RWPE1 (cell line): ENCODE data around the gene HMMR.
A peak's percentile ranks its signal among the peaks of the same experiment; 100 is the strongest.
"Not testable (repeated sequence)": the region's sequence is repeated elsewhere in the genome, so short reads cannot be mapped to it uniquely, and the experiment has no call there.

ENCODE experiments used
- CTCF ChIA-PET: fragments of 350-600 bp; sonication (Branson Sonifier 250); formaldehyde crosslinking; extraction: SDS; loops from one replicate; lab custom pipeline; 2021; lab: Yijun Ruan, JAX
- POLR2A ChIA-PET: fragments of 400-600 bp; formaldehyde crosslinking; extraction: SDS; loops from one replicate; lab custom pipeline; 2020; ENCODE audit warnings: antibody characterized with exemption; ENCODE audit not compliant: low non-redundant PET; lab: Yijun Ruan, JAX
- DNase-seq: peaks from one replicate; pipeline ENCODE4 v3.0.0; 2012; ENCODE audit warnings: low spot score
- H3K27ac ChIP-seq: fragments of 450-650 bp; 2 replicates; pipeline ENCODE4 v1.5.1; 2017
- CTCF ChIP-seq: fragments of 450-650 bp; conservative IDR thresholded peaks from 2 replicates; pipeline ENCODE4 v1.5.1; 2017; ENCODE audit warnings: low read depth, mild to moderate bottlenecking

Gene HMMR

GRCh38 chr5:163460562-163461171 lies at the start of gene HMMR:
Gene HMMR (plus strand): TSS chr5:163460632. CDS start chr5:163460693, 61 bp downstream.
- DNase-seq, result no peak
- POLR2A ChIA-PET, result interaction anchor here (0.6 to 1.7 kb wide), 6 partner anchors 23 to 48 kb away, joined by 3 to 7 read pairs (median 6); partner anchors contain the start of genes CCNG1 and MAT2B
- no peak for TF ChIP-seq CTCF
- CTCF ChIA-PET, result interaction anchor here (0.5 to 2.4 kb wide), 2 partner anchors 11 to 47 kb away, joined by 3 to 7 read pairs; no protein-coding TSS in a partner anchor
- peak within 1 kb of the TSS; percentile 99 for H3K27ac ChIP-seq

- CTCF ChIA-PET, H3K27ac ChIP-seq, DNase-seq, POLR2A ChIA-PET: not testable (repeated sequence)
These were observed 44.8 kb upstream of the HMMR start for GRCh38 chr5:163415673-163416072.

GRCh38 chr5:163424836-163425235 lies 35.6 kb upstream of the HMMR start:
- TF ChIP-seq CTCF, result no peak
- CTCF ChIA-PET, result interaction anchor here (0.6 to 0.9 kb wide), 2 partner anchors 16 to 1539 kb away, joined by 3 read pairs; no protein-coding TSS in a partner anchor

GRCh38 chr5:163426128-163426527 lies 34.3 kb upstream of the HMMR start:
- POLR2A ChIA-PET, CTCF ChIA-PET, DNase-seq, H3K27ac ChIP-seq: not testable (repeated sequence)

More at GRCh38 chr5:163424836-163425235, 35.6 kb upstream of the HMMR start:
- DNase-seq, result no peak
- POLR2A ChIA-PET, result no interaction called here
- no peak overlapping the region for H3K27ac ChIP-seq

- no peak overlapping the region for H3K27ac ChIP-seq
- POLR2A ChIA-PET, result no interaction called here
- TF ChIP-seq CTCF, result no peak
- CTCF ChIA-PET, result no interaction called here
- DNase-seq, result no peak
These were observed 27.9 kb upstream of the HMMR start for GRCh38 chr5:163432544-163432943.

GRCh38 chr5:163433271-163433670 lies 27.2 kb upstream of the HMMR start:
- ChIA-PET CTCF (interaction anchor here (0.6 kb wide), 1 partner anchor 819 kb away, joined by 3 read pairs; no protein-coding TSS in a partner anchor), POLR2A (no interaction called here)
- no peak for DNase-seq
- no peak overlapping the region for H3K27ac ChIP-seq
- no peak for TF ChIP-seq CTCF

GRCh38 chr5:163434401-163434866 lies 26.0 kb upstream of the HMMR start:
- no peak for TF ChIP-seq CTCF
- peak; percentile 49 for DNase-seq
- CTCF ChIA-PET, result interaction anchor here (0.6 kb wide), 1 partner anchor 41 kb away, joined by 3 read pairs; no protein-coding TSS in a partner anchor
- no peak overlapping the region for H3K27ac ChIP-seq
- POLR2A ChIA-PET, result no interaction called here
